H7 (cell line): ENCODE measurements around the gene CSRP1. TPM values are rescaled to one million over a fixed set of nuclear protein-coding genes. Genes with fewer than 3 reads are reported as not detected.
"Not testable (repeated sequence)": the region's sequence is repeated elsewhere in the genome, so short reads cannot be mapped to it uniquely, and the experiment has no call there.

Source experiments
- DNase-seq: peaks from one replicate; pipeline ENCODE4 v3.0.0; 2012
- H3K27me3 ChIP-seq: 2 replicates; pipeline ENCODE4 v1.6.0; 2011; ENCODE audit warnings: mild to moderate bottlenecking, low read length; ENCODE audit not compliant: control insufficient read depth, insufficient read depth
- H3K36me3 ChIP-seq: replicated peaks from 2 replicates; pipeline ENCODE4 v1.5.1; 2011; ENCODE audit warnings: low read length; ENCODE audit not compliant: control insufficient read depth, insufficient read depth
- H3K4me3 ChIP-seq: 2 replicates; pipeline ENCODE4 v1.5.1; 2011; ENCODE audit warnings: low read depth, mild to moderate bottlenecking, control low read depth, low read length, moderate library complexity; ENCODE audit not compliant: insufficient read depth
- total RNA-seq: library from RNA; depleted of rRNA; stranded (reverse); fragments of >200 nt; shearing (Covaris generic); gene quantifications from 2 replicates; pipeline ENCODE4 v1.2.3, GENCODE V29; 2014; rRNA removed

Gene CSRP1
- total RNA-seq = 0.73 and 0.74 TPM in 2 replicates

- DNase-seq = peak; percentile 80
- Histone ChIP-seq H3K27me3 (no peaks in the 10 kb centered on the region; the same call in 1 of the 2 replicates), H3K36me3 (no peaks in the 10 kb centered on the region), H3K4me3 (peak within 1 kb of the TSS; percentile 32; the same call in 1 of the 2 replicates)
These were observed at the start of gene CSRP1 for GRCh38 chr1:201506557-201507359. Gene CSRP1, minus strand, starts transcription at chr1:201507123. Its CDS starts 10,820 bp downstream, at chr1:201496303.

- DNase-seq = no peak
- Histone ChIP-seq H3K27me3 (peaks cover 2% of the 10 kb centered on the region; the same call in 1 of the 2 replicates), H3K36me3 (no peaks in the 10 kb centered on the region), H3K4me3 (no peak overlapping the region)
These were observed 48.6 kb upstream of the CSRP1 start for GRCh38 chr1:201555593-201555945.

- no peaks in the 10 kb centered on the region for H3K36me3 ChIP-seq
- H3K4me3 ChIP-seq = no peak overlapping the region
- no peak for DNase-seq
- H3K27me3 ChIP-seq = no peaks in the 10 kb centered on the region; the same call in 1 of the 2 replicates
These were observed 48.1 kb upstream of the CSRP1 start for GRCh38 chr1:201554789-201555592.

GRCh38 chr1:201554190-201554600 is 47.3 kb upstream of the CSRP1 start:
- no peaks in the 10 kb centered on the region; the same call in 1 of the 2 replicates for H3K27me3 ChIP-seq
- DNase-seq = peak; percentile 5
- H3K36me3 ChIP-seq = no peaks in the 10 kb centered on the region
- H3K4me3 ChIP-seq = no peak overlapping the region

- DNase-seq = no peak
- Histone ChIP-seq H3K4me3 (no peak overlapping the region), H3K36me3 (no peaks in the 10 kb centered on the region), H3K27me3 (peaks cover 1% of the 10 kb centered on the region; the same call in 1 of the 2 replicates)
These were observed 46.7 kb upstream of the CSRP1 start for GRCh38 chr1:201553496-201554189.

GRCh38 chr1:201552941-201553351 is 46.0 kb upstream of the CSRP1 start:
- no peak for DNase-seq
- Histone ChIP-seq H3K36me3 (no peaks in the 10 kb centered on the region), H3K4me3 (no peak overlapping the region), H3K27me3 (peaks cover 2% of the 10 kb centered on the region; the same call in 1 of the 2 replicates)

GRCh38 chr1:201551877-201552731 is 45.2 kb upstream of the CSRP1 start:
- no peaks in the 10 kb centered on the region for H3K36me3 ChIP-seq
- DNase-seq = peak; percentile 24
- peaks cover 2% of the 10 kb centered on the region; the same call in 1 of the 2 replicates for H3K27me3 ChIP-seq
- H3K4me3 ChIP-seq = no peak overlapping the region

- peaks cover 2% of the 10 kb centered on the region; the same call in 1 of the 2 replicates for H3K27me3 ChIP-seq
- DNase-seq = no peak
- no peak overlapping the region for H3K4me3 ChIP-seq
- no peaks in the 10 kb centered on the region for H3K36me3 ChIP-seq
These were observed 44.2 kb upstream of the CSRP1 start for GRCh38 chr1:201551096-201551495.

- not testable (repeated sequence) for H3K27me3 ChIP-seq, H3K36me3 ChIP-seq, H3K4me3 ChIP-seq, DNase-seq
These were observed 42.6 kb upstream of the CSRP1 start for GRCh38 chr1:201549522-201549921.

GRCh38 chr1:201545851-201546492 is 39.0 kb upstream of the CSRP1 start:
- H3K4me3 ChIP-seq = no peak overlapping the region
- H3K27me3 ChIP-seq = peaks cover 5% of the 10 kb centered on the region
- no peaks in the 10 kb centered on the region for H3K36me3 ChIP-seq
- peak; percentile 67 for DNase-seq

- Histone ChIP-seq H3K4me3 (no peak overlapping the region), H3K27me3 (peaks cover 17% of the 10 kb centered on the region), H3K36me3 (no peaks in the 10 kb centered on the region)
- no peak for DNase-seq
These were observed 37.8 kb upstream of the CSRP1 start for GRCh38 chr1:201544710-201545109.

GRCh38 chr1:201543871-201544642 is 37.1 kb upstream of the CSRP1 start:
- H3K27me3 ChIP-seq = peaks cover 24% of the 10 kb centered on the region
- H3K4me3 ChIP-seq = no peak overlapping the region
- no peaks in the 10 kb centered on the region for H3K36me3 ChIP-seq
- DNase-seq = no peak
